NCI-H1930 (cell line): ENCODE results near the gene TMEM14C.
"Not testable (repeated sequence)": the region's sequence is repeated elsewhere in the genome, so short reads cannot be mapped to it uniquely, and the experiment has no call there.

Experiments used
- DNase-seq, 2 experiments: peaks; one replicate each; lab custom pipeline; 2025; lab: John Stamatoyannopoulos, UW

Gene TMEM14C

GRCh38 chr6:10720960-10721849 is 1.7 kb upstream of the TMEM14C start:
- DNase-seq, result not testable (repeated sequence)

DNA sequence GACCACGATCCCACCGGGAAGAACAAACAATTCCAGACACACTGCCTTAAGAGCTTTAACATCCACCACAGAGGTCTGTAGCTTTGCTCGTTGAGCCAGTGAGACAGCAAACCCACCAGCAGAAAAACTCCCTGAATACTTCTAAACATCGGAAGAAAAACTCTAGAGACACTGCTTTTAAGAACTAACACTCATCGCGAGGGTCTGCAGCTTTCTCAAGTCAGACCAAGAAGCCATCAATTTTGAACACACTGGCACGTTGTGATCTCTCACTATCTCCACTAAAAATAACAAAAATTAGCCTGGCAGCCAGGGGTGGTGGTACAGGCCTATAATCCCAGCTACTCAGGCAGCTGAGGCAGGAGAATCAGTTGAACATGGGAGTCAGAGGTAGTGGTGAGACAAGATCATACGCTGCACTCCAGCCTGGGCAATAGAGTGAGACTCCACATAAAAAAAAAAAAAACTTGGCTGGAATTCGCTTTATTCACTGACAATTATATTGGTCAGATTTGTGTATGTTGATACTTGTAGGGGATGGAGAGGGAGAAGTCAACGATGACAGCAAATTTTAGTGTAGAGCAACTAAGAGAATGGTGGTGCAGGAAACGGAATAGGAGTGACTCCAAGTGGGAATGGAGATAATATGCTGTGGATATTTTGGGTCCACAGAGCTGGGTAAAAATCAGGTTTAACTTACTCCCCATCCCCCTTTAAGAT is 860 bp upstream of the TMEM14C start:
- DNase-seq, result no peak

DNA sequence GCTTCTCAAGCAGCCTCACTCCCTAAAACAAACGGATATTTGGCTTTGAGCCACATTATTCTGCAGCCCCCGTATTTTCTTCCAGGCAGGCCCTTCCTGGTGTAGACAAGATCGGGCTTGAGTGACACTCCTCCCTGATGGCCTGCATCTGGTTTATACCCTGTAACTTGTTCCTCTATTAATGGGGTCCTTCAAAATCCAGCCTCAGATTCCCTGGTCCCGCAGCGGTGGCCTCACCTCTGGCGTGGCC is 375 bp upstream of the TMEM14C start:
- DNase-seq, result no peak

GRCh38 chr6:10723567-10723881 is 654 bp downstream of the TMEM14C start:
- no peak for DNase-seq

DNA sequence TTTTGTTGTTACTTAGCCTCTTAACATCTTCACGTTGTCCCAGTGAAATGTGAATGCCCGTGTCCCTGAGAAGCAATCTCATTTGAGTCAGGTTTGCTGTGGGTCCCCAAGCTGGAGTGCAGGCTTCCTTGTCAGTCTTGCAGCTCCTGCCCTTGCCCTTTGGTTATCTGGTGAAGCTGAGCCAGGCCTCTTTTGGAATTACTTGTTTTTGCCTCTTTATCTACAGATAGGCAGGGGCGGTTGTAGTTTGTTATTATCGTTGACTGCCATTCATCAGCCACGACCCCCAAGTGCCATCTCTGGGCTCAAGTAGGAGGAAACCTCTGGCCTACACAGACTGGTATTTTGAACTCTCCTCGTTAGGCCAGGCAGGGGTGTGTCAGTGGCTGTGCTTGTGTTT is 2.2 kb downstream of the TMEM14C start:
- no peak for DNase-seq

DNA sequence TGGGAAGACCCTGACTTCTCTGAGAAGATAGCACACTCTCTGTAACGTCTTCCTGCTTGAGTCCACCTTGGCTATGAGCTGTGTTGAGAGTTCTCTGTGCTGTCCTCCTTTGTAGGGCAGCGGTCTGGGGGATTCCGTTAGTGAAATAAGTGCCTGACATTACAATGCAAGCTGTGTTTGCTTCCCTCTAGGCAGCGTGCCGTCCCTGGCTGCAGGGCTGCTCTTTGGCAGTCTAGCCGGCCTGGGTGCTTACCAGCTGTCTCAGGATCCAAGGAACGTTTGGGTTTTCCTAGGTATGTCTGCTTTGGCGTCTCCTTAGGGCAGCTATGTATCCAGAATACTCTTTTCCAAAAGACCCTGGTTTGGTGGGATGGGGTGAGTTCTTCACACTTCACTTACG is 2.8 kb downstream of the TMEM14C start:
- DNase-seq, result no peak

DNA sequence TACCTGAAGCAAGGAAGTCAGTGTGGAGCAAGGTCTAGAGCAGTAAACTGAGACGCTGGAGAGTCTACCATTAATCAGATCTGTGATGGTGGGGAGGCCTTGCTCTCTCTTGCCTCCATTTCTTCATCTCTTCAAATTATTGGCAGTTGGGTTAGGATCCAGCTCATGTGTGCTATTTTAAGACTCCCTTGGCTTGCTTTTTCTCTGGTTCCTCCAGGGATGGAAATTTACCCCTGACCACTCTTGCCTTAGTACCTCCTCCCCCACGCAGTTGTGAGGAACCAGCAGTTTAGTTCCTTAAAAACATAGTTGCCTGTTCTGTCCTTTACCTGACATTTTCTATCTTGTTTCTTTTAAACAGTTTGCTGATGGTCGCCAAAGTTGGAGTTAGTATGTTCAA is 7.4 kb downstream of the TMEM14C start:
- no peak for DNase-seq

DNA sequence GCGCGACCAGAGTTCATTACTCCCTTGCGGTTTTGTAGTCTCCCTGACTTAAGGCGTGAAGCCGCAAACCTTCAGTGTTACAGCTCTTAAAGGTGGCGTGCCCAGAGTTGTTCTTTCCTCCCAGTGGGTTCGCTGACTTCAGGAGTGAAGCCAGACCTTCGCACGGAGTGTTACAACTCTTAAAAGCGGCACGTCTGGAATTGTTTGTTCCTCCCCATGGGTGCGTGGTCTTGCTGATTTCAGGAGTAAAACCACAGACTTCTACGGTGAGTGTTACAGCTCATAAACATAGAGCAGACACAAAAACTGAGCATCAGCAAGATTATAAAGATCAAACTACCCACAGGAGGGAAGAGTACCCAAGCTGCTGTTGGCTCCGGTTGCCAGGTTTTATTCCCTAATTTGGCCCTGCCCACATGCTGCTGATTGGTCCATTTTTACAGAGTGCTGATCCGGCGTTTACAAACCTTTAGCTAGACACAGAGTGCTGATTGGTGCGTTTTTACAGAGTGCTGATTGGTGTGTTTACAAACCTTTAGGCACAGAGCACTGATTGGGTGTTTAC is 10.4 kb downstream of the TMEM14C start:
- no peak for DNase-seq

- DNase-seq, result no peak
Observed at GRCh38 chr6:10733863-10734262, 11.0 kb downstream of the TMEM14C start.

GRCh38 chr6:10736731-10737130 is 13.9 kb downstream of the TMEM14C start:
- DNase-seq, result no peak

DNA sequence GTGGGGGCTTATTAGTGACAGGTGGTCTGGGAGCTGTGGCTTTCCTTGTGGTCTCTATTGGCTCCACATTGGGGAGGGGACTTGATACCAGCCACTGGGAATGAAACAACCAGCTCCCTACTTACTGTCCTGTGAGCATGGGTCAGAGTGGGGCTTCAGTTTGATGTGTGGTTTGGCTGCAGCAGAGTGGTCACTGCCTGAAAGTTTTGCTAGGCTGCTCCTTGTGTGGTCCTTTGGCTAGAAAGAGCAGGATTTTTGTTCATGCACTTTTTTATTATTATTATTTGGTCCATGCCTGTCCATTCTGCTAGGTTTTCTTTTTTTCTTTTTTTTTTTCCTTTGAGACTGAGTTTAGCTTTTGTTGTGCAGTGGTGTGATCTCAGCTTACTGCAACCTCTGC is 17.2 kb downstream of the TMEM14C start:
- DNase-seq, result no peak

GRCh38 chr6:10741643-10742042 is 18.8 kb downstream of the TMEM14C start:
- not testable (repeated sequence) for DNase-seq

DNA sequence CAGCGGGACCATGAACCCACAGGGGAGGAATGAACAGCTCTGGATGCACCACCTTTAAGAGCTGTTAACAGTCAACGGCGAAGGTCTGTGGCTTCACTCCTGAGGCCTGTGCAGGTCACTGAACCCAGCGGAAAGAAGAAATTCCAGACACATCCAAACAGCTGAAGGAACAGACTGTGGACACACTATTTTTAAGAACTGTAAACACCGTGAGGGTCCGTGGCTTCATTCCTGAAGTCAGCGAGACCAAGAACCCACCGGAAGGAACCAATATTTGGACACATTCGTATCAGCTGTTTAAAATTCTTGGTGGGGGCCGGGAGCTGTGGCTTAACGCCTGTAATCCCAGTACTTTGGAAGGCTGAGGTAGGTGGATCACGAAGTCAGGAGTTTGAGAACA is 19.4 kb downstream of the TMEM14C start:
- no peak for DNase-seq

- DNase-seq, result no peak
Observed at GRCh38 chr6:10743515-10743914, 20.6 kb downstream of the TMEM14C start.

- no peak for DNase-seq
Observed at GRCh38 chr6:10745116-10745515, 22.2 kb downstream of the TMEM14C start.

DNA sequence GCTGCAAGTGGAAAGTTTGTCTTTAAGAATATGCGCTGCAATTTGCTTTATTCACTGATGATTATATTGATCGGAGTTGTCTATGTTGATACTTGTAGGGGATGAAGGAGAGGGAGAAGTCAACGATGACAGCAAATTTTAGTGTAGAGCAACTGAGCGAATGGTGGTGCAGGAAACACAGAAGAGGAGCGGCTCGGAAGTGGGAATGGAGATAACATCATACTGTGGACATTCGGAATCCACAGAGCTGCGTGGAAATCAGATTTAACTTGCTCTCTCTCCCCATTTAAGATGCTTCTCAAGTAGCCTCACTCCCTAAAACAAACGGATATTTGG is 24.0 kb downstream of the TMEM14C start:
- no peak for DNase-seq

DNA sequence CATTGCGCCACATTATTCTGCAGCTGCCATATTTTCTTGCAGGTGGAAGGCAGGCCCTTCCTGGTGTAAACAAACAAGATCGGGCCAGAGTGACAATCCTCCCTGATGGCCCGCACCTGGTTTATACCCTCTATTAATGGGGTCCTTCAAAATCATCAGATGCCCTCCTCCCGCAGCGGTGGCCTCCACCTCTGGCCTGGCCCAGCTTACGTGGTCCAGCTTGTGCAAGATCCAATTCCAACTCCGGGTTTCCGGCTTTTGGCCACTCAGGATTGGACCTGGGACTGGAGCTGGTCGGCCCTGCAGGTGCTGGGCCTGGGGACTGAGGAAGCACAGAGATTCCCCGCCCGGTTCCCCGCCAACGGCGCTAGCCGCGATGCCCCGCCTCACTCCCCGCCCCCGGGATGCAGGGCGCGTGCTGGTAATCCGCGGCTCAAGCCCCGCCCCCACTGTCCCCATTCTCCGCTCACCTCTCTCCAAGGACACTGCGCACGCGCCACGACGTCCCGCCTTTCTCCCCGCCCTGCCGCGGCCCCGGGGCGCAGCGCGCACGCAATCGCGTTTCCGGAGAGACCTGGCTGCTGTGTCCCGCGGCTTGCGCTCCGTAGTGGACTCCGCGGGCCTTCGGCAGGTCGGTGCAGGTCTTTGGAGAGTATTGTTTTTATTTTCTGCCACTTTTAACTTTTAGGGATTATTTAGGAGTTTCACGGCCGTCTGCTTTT is 24.5 kb downstream of the TMEM14C start, which contains the start of gene TMEM14B:
TSS of gene TMEM14B (plus strand) at position 555 of the 722 bp plus-strand sequence. CDS start 1,441 bp downstream, outside the sequence.
- DNase-seq, result peak; percentile 95 to 98

DNA sequence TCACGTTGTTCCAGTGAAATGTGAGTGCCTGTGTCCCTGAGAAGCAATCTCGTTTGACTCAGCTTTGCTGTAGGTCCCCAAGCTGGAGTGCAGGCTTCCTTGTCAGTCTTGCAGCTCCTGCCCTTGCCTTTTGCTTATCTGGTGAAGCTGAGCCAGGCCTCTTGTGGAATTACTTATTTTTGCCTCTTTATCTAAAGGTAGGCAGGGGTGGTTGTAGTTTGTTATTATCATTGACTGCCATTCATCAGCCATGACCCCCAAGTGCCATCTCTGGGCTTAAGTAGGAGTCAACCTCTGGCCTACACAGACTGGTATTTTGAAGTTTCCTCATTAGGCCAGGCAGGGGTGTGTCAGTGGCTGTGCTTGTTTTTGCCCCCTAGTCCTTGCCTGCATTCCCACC is 26.9 kb downstream of the TMEM14C start:
- no peak for DNase-seq

GRCh38 chr6:10750568-10750967 is 27.7 kb downstream of the TMEM14C start:
- not testable (repeated sequence) for DNase-seq

DNA sequence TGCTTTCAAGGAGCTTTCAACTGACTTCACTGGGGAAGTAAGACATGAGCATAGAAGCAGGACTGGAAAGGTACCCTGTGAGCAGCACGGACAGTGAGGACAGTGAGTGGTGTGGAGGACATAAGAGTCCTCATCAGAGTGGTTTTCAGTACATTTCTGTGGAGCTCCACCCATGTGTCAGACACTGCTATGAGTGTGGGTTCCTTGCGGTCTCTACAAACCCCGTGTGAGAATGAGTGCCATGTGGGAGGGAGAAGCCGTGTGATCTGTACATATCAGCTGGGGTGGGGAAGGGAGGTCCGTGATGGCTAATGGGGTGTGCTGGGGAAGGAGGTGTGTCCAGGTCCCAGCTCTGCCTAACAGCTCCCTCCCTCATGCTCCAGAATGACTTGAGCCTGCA is 28.9 kb downstream of the TMEM14C start:
- not testable (repeated sequence) for DNase-seq

DNA sequence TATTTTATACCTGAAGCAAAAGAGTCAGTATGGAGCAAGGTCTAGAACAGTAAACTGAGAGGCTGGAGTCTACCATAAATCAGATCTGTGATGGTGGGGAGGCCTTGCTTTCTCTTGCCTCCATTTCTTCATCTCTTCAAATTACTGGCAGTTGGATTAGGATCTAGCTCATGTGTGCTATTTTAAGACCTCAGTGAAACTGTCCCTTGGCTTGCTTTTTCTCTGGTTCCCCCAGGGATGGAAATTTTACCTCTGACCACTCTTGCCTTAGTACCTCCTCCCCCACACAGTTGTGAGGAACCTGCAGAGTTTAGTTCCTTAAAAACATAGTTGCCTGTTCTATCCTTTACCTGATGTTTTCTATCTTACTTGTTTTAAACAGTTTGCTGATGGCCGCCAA is 33.2 kb downstream of the TMEM14C start:
- no peak for DNase-seq

GRCh38 chr6:10759312-10759839 is 36.5 kb downstream of the TMEM14C start:
- DNase-seq, result no peak
